HFFc6 (cell line): ENCODE measurements around the gene CATSPERE. TPM values are rescaled to one million over a fixed set of nuclear protein-coding genes. Genes with fewer than 3 reads are reported as not detected.
"Not testable (repeated sequence)": the region's sequence is repeated elsewhere in the genome, so short reads cannot be mapped to it uniquely, and the experiment has no call there.

Experiments used
- DNase-seq: peaks from one replicate; pipeline ENCODE4 v3.0.0-alpha.2; 2018
- H3K27ac Mint-ChIP-seq: 2 replicates; pipeline ENCODE4 v1.8.0; 2020; ENCODE audit warnings: mild to moderate bottlenecking, mixed read lengths
- H3K27me3 Mint-ChIP-seq: 2 replicates; pipeline ENCODE4 v1.8.0; 2021; ENCODE audit warnings: mild to moderate bottlenecking, moderate library complexity, mixed read lengths; ENCODE audit not compliant: insufficient read depth
- H3K36me3 Mint-ChIP-seq: 2 replicates; pipeline ENCODE4 v1.8.0; 2021; ENCODE audit warnings: low read depth, mixed read lengths
- H3K4me1 Mint-ChIP-seq: 2 replicates; pipeline ENCODE4 v1.8.0; 2020; ENCODE audit warnings: low read depth, mixed read lengths
- H3K4me3 Mint-ChIP-seq: 2 replicates; pipeline ENCODE4 v1.8.0; 2020; ENCODE audit warnings: mild to moderate bottlenecking, moderate library complexity, mixed read lengths
- H3K9me3 Mint-ChIP-seq: 2 replicates; pipeline ENCODE4 v1.8.0; 2020; ENCODE audit warnings: mild to moderate bottlenecking, mixed read lengths
- CTCF ChIP-seq: fragments of 200-600 bp; sonication (generic); IDR thresholded peaks from 2 replicates; pipeline ENCODE4 v1.5.0; 2021; ENCODE audit warnings: antibody characterized with exemption, mild to moderate bottlenecking
- total RNA-seq, 6 experiments: library from RNA; stranded (reverse); fragmentation: NEBNext Ultra II Directional; extraction: Animal tissue kit (Norgen Biotek cat#: 25700); gene quantifications; 2 replicates in 1 of 6; 3 replicates in 5 of 6; pipeline ENCODE4 v1.2.3, GENCODE V29; 2021

The CATSPERE gene
- total RNA-seq, 6 experiments from 2014 or later: 0.15 to 0.74 (median 0.34) TPM

GRCh38 chr1:244680667-244681066 lies 219.6 kb downstream of the CATSPERE start:
- Mint-ChIP-seq H3K27me3 (peaks cover under 1% of the 10 kb centered on the region; the same call in 1 of the 2 replicates), H3K4me3 (no peak overlapping the region), H3K9me3 (0 out of 2 replicates have a peak, but pooled peaks cover 3% of the 10 kb centered on the region), H3K27ac (no peak overlapping the region), H3K4me1 (peaks cover 9% of the 10 kb centered on the region; the same call in 1 of the 2 replicates), H3K36me3 (peaks cover 23% of the 10 kb centered on the region)
- no peak for DNase-seq
- no peak for TF ChIP-seq CTCF

GRCh38 chr1:244682087-244682486 lies 221.0 kb downstream of the CATSPERE start:
- not testable (repeated sequence) for H3K27ac Mint-ChIP-seq, H3K4me3 Mint-ChIP-seq, H3K9me3 Mint-ChIP-seq, H3K27me3 Mint-ChIP-seq, H3K4me1 Mint-ChIP-seq, DNase-seq
- peaks cover 23% of the 10 kb centered on the region for H3K36me3 Mint-ChIP-seq

Other genes starting within 250 kb of the CATSPERE start
- gene ADSS2, start 9.4 kb upstream of the CATSPERE start, total RNA-seq: 10 to 100 TPM; 38.6 to 45.0 (median 41.1) TPM
- 10 to 100 TPM; 23.5 to 32.3 (median 28.0) TPM for gene DESI2, start 191.9 kb downstream of the CATSPERE start, total RNA-seq